ENCODE measurements around the gene FYCO1. TPM values are rescaled to one million over a fixed set of nuclear protein-coding genes. Genes with fewer than 3 reads are reported as not detected.

The FYCO1 gene
- total and polyA plus RNA-seq, 10 of the 15 experiments (the other 5 are each of a cell fraction or from before 2014, with no cell fraction given), result 1.5 to 8.4 (median 6.5) TPM

DNA sequence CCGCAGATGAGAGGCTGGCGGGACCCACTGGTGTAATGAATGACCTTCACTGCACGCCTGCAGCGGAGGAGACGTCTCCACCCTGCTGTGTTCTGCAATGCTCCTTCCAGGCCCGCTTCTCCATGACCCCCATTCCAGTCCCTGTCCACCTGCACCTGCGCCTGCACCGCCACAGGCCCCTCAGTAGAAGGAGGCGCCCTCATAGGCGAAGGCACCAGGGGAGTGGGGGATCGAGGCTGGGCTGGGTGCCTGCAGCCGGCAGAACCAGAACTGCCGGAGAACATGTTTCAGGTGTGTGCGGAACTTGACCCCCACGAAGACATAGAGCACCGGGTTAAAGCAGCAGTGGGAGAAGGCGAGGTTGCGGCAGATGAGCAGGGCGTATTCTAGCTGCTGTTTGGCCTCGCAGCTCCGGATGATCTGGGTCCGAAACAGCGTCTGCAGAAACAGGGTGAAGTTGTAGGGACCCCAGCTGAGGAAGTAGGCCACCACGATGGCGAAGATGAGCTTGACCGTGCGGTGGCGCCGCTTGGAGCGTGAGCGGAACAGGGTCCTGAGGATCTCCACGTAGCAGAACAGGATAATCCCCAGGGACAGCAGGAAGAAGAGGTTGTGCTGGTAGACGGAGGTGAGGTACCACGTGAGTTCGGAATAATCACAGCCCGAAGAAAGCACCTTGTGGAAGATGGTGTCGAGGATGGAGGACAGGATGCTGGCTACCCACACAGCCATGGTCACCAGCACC lies 25.3 kb upstream of the FYCO1 start:
- intact Hi-C loops (cut with micrococcal nuclease; ENCODE audit: unreplicated experiment) (no loop called here), in situ Hi-C loops (cut with MboI) (no loop called here)
- TF ChIP-seq SMAD1 (IDR thresholded peaks at IDR 0.05; ENCODE audit: low read depth, partially characterized antibody) (no peak), HDGF (IDR thresholded peaks at IDR 0.05) (no peak), NRF1 (conservative IDR thresholded peaks at IDR 0.05; ENCODE audit: low read depth, low read length) (no peak), MTA2 (IDR thresholded peaks at IDR 0.05; ENCODE audit: low read depth) (no peak), KAT2A (conservative IDR thresholded peaks at IDR 0.05; ENCODE audit: control insufficient read depth, low read depth, low read length) (no peak), MEF2A (IDR thresholded peaks at IDR 0.05; ENCODE audit: insufficient read depth, low read depth, low read length) (no peak), KLF5 (IDR thresholded peaks at IDR 0.05; ENCODE audit: partially characterized antibody) (no peak), NR2F1 (conservative IDR thresholded peaks at IDR 0.05) (no peak), SIN3A (IDR thresholded peaks at IDR 0.05; ENCODE audit: low read depth, low read length) (no peak), RB1 (IDR thresholded peaks at IDR 0.05; ENCODE audit: borderline replicate concordance) (no peak), BHLHE40 (IDR thresholded peaks at IDR 0.05; ENCODE audit: borderline replicate concordance in 1 of 2, low read depth in 2 of 2, low read length in 1 of 2) (no peak)
- TF ChIP-seq, protein P1, sequence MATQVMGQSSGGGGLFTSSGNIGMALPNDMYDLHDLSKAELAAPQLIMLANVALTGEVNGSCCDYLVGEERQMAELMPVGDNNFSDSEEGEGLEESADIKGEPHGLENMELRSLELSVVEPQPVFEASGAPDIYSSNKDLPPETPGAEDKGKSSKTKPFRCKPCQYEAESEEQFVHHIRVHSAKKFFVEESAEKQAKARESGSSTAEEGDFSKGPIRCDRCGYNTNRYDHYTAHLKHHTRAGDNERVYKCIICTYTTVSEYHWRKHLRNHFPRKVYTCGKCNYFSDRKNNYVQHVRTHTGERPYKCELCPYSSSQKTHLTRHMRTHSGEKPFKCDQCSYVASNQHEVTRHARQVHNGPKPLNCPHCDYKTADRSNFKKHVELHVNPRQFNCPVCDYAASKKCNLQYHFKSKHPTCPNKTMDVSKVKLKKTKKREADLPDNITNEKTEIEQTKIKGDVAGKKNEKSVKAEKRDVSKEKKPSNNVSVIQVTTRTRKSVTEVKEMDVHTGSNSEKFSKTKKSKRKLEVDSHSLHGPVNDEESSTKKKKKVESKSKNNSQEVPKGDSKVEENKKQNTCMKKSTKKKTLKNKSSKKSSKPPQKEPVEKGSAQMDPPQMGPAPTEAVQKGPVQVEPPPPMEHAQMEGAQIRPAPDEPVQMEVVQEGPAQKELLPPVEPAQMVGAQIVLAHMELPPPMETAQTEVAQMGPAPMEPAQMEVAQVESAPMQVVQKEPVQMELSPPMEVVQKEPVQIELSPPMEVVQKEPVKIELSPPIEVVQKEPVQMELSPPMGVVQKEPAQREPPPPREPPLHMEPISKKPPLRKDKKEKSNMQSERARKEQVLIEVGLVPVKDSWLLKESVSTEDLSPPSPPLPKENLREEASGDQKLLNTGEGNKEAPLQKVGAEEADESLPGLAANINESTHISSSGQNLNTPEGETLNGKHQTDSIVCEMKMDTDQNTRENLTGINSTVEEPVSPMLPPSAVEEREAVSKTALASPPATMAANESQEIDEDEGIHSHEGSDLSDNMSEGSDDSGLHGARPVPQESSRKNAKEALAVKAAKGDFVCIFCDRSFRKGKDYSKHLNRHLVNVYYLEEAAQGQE (IDR thresholded peaks at IDR 0.05; ENCODE audit: low read depth, low read length), result no peak
- TF ChIP-seq, protein P2, sequence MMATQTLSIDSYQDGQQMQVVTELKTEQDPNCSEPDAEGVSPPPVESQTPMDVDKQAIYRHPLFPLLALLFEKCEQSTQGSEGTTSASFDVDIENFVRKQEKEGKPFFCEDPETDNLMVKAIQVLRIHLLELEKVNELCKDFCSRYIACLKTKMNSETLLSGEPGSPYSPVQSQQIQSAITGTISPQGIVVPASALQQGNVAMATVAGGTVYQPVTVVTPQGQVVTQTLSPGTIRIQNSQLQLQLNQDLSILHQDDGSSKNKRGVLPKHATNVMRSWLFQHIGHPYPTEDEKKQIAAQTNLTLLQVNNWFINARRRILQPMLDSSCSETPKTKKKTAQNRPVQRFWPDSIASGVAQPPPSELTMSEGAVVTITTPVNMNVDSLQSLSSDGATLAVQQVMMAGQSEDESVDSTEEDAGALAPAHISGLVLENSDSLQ (IDR thresholded peaks at IDR 0.05), result no peak
- Histone ChIP-seq H3K9me3 (replicated peaks; ENCODE audit: control insufficient read depth, insufficient read depth, low read length) (no peaks in the 10 kb centered on the region), H3K27me3 (replicated peaks in 1 of 2; ENCODE audit: control insufficient read depth in 2 of 2, insufficient read depth in 2 of 2, low read length in 1 of 2) (no peaks in the 10 kb centered on the region), H3K27ac (ENCODE audit: control insufficient read depth, insufficient read depth) (no peak overlapping the region), H3K9ac (ENCODE audit: control insufficient read depth, insufficient read depth, low read length) (no peak overlapping the region), H3K4me3 (no peak overlapping the region), H3K36me3 (ENCODE audit: control insufficient read depth in 2 of 2, insufficient read depth in 2 of 2, low read length in 1 of 2) (no peaks in the 10 kb centered on the region), H4K20me1 (ENCODE audit: control insufficient read depth, insufficient read depth) (no peaks in the 10 kb centered on the region), H2AFZ (ENCODE audit: control insufficient read depth, low read depth, low read length) (no peak overlapping the region), H3K79me2 (ENCODE audit: control insufficient read depth, insufficient read depth, low read length) (no peaks in the 10 kb centered on the region), H3K4me2 (ENCODE audit: control insufficient read depth, insufficient read depth) (no peak overlapping the region), H3K4me1 (ENCODE audit: control insufficient read depth, insufficient read depth, low read length) (no peaks in the 10 kb centered on the region)
- ChIA-PET RAD21 (ENCODE audit: unreplicated experiment) (interaction anchor here (0.6 kb wide), 1 partner anchor 26 kb away, joined by 3 read pairs; no protein-coding TSS in a partner anchor), CTCF (no interaction called here), POLR2A (no interaction called here), SMC1A (ENCODE audit: uncharacterized antibody, unreplicated experiment) (no interaction called here)
- ATAC-seq (no peak), DNase-seq (ENCODE audit: low read depth, low spot score) (no peak), FAIRE-seq (no peak)
- 72% methylated on average over 37 of the region's 37 CpGs for WGBS (ENCODE audit: insufficient coverage, insufficient replicate concordance, low lambda C conversion rate, missing lambda C conversion rate)
- no TSS peak for BruUV-seq (replicated peaks)

All from GM12878 (cell line).